Measurements from ENCODE around the gene KHDRBS1.
"Not testable (repeated sequence)": the region's sequence is repeated elsewhere in the genome, so short reads cannot be mapped to it uniquely, and the experiment has no call there.

The KHDRBS1 gene, protein sequence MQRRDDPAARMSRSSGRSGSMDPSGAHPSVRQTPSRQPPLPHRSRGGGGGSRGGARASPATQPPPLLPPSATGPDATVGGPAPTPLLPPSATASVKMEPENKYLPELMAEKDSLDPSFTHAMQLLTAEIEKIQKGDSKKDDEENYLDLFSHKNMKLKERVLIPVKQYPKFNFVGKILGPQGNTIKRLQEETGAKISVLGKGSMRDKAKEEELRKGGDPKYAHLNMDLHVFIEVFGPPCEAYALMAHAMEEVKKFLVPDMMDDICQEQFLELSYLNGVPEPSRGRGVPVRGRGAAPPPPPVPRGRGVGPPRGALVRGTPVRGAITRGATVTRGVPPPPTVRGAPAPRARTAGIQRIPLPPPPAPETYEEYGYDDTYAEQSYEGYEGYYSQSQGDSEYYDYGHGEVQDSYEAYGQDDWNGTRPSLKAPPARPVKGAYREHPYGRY

DNA sequence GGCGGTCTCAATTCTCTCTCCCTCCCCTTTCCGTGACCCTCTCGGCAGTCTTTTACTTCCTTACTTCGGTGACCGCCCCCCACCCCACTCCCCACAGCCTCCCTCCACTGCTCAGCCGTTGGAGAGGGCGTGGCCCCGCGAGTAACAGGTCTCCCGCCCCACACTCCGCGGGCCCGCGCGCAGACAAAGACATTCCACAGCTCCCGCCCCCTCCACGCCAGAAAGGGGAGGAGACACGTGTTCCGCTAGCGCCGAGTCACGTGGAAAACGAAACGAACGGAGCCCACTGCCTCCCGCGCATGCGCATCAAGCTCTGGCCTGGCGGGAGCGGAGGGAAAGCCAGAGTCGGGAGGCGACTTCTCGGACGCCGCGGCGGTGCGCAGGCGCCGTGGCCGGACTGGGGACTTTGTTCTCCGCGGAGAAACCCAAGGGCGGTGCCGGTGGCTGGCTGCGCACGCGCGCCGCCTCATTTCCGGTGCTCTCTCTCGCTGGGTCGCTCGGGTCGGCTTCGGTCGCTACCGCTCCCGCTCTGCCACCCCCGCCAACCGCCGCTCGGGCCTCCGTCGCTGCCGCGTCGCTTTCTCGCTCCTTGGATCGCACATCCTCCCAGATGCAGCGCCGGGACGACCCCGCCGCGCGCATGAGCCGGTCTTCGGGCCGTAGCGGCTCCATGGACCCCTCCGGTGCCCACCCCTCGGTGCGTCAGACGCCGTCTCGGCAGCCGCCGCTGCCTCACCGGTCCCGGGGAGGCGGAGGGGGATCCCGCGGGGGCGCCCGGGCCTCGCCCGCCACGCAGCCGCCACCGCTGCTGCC, at the start of gene KHDRBS1:
KHDRBS1 (plus strand) TSS at position 483 of the 813 bp plus-strand sequence; CDS start at position 611, 128 bp downstream.
- DNase-seq (ENCODE audit: low read depth in 3 of 3) = peak; percentile 95 to 98 (median 96)

DNA sequence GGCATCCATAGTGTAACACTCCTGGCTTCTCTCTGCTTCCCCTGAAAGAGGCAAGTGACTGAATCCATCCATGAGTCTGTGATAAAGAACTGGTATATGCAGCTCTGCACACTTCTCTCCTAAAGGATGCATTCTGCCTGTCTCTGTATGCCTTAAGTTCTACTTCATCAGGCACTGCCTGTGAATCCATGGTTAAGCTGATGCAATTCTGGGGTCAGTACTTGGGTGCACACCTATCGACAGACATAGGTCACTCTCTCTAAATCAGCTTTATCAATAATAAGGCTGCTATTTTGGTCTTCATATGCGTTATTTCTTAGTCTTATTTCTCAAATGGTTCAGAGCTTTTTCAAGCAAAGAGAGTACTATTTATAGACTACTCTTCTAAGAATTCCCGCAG, 42.8 kb upstream of the KHDRBS1 start:
- DNase-seq (ENCODE audit: low read depth in 3 of 3) = no peak

DNA sequence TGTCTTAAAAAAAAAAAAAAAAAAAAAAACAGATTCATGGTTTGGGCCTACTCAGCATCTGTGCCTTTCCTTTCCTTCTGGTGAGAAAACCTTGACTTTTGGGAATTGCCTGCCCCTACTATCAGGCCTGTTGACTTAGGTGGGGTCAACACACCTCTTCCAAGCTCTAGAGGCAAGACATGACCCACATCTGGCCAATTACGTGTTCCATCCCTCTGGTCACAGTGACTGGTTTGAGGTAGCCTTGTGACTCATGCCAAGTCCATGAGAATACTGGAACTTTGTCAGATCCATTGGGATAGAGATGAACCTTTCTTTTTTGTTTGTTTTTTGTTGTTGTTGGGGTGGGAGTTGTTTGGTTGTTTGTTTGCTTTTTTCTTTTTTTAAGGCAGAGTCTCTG, 37.3 kb upstream of the KHDRBS1 start:
- no peak for DNase-seq (ENCODE audit: low read depth in 3 of 3)

DNA sequence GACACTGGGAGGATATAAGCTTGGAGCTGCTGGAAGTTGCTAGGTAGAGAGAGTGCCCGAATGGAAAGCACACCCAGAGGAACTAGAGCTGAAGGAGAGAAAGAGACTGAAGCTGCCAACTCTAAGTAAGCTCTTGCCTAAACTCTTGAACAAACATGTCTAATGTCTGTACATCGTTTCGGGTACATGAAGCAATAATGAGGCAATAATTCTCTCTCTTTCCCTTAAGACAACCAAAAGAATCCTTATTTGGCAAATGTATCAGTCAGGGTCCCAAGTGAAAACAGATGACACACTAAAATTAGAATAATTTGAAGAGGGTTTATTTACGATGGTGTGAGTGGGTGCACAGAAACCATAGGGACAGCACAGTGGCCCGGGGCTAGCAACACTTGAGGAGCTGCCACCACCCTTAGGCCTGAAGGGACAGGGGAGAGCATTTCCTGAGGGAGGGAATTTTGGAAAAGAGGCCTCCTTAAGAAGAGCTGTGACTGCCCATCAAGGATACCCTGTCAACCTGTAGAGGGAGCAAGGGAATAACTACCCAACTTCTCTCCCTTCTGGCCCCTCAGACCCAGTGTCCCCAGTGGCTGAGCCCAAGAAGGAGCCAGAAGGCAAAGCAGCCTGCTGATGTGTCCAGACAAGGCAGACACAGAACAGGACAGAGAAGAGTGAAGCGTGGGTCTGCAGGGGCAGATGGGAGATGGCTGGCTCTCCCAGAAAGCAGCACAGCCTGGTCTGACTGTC, 36.1 kb upstream of the KHDRBS1 start:
- no peak for DNase-seq (ENCODE audit: low read depth in 3 of 3)

DNA sequence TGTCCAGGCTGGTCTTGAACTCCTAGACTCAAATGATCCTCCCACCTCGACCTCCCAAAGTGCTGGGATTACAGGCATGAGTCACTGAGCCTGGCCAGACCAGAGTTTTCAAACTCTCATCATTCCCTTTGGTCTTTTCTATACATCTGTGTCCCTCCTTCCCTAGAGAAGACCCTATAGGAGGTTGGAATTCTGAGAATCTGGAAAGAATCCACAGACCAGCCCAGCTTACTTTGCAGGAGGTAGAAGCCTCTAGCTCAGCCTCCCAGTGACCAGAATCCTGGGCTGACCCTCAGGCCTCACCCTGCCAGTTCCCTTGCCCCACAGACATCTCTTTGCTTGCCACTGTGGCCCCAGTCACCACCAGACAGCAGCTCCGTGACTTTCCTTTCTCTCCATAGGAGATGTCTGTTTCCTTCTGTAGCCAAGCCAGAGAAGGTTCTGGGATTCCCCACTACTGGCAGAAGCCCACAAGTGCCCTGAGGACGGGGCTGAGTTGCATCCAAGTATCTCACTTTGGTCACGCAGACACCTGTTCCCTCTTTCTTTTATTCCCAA, 34.7 kb upstream of the KHDRBS1 start:
- DNase-seq (ENCODE audit: low read depth in 3 of 3) = no peak

DNA sequence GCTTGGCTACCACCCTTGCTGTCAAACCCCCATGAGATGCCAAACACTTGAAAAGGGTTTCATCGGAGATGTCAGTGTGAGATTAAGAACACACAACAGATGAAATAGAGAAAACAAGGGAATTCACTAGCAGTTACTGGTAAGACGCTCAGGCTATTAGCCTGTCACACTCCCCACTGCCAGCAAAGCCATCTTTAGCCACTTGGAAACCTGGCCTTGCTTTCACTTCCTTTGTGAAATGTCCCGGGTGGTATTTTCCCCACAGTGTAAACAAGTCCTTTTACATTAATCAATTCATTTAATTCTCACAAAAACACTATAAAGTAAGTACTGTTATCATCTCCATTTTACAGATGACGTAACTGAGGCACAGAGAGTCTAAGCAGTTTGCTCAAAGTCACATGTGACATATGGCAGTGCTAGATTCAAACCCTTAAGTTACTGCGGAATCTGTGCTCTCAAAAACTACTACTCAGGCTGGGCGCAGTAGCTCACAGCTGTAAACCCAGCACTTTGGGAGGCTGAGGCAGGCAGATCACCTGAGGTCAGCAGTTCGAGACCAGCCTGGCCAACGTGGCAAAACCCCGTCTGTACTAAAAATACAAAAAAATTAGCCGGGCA, 32.7 kb upstream of the KHDRBS1 start:
- DNase-seq (ENCODE audit: low read depth in 3 of 3) = no peak

DNA sequence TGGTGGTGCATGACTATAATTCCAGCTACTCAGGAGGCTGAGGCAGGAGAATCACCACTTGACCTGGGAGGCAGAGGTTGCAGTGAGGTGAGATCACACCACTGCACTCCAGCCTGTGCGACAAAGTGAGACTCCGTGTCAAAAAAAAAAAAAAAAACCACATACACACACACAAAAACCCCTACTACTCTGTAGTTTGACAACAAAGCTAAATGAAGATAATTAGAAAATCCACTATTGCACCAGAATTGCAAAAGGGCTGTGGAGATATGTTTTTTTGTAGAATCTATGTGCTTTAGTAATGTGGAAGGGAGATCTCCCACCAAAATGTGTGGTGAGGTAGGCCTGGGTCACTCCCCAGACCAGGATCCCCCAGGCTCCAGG, 32.2 kb upstream of the KHDRBS1 start:
- DNase-seq (ENCODE audit: low read depth in 3 of 3) = no peak

DNA sequence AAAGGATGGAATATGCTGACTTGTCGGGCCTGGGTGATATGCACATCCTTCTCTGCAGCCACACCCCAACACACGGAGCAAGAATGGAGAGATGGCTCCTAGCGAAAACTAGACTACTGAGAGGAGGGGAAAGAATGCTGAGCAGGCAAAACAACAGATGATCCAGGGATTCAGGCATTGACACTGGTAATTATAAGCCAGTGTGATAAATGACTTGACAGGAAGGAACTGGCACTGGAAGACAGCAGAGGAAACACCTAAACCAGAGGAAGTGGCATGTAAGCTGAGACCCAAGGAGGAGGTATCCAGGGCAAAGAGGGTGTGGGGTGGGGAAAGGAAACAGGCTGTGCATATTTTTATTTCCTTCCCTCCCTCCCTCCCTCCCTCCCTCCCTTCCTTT, 31.7 kb upstream of the KHDRBS1 start:
- no peak for DNase-seq (ENCODE audit: low read depth in 3 of 3)

DNA sequence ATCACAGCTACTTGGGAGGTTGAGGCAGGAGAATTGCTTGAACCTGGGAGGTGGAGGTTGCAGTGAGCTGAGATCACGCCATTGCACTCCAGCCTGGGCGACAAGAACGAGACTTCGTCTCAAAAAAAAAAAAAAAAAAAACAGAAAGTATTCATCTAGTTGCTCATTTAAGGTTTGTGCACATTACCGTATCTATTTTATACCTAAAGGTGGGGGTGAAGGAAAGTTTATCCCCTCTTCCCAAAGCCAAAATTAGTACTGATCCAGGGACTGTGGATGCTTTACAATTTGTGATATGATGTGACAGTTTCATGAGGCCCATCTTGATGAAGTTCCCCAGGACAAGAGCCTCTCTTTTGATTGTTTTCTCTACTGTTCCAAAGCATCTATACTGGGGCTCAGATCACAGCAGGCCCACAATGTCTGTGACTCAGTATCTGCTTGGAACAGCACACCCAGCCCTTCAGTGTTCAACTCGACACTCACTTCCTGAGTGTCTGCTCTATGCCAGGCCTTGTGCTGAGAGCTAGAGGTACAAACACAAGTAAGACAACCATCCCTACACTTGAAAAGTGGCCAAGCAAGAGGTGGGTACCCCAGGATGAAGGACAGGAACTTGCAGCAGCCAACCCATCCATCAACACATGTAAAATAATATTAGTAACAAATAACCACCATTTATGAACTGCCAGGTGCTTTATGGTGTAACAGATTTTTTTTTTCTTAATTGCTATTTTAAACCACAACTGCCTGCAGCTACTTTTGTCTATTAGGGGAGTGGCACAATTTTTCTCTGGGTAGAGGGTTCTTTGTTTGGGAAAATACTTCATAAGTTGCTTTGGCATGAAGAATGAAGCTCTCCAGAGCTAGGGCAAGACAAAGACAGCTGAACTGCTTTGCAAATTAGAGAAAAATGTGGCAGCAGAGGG, 29.0 kb upstream of the KHDRBS1 start:
- DNase-seq (ENCODE audit: low read depth in 3 of 3) = peak in 1 of 3 experiments; percentile 22

DNA sequence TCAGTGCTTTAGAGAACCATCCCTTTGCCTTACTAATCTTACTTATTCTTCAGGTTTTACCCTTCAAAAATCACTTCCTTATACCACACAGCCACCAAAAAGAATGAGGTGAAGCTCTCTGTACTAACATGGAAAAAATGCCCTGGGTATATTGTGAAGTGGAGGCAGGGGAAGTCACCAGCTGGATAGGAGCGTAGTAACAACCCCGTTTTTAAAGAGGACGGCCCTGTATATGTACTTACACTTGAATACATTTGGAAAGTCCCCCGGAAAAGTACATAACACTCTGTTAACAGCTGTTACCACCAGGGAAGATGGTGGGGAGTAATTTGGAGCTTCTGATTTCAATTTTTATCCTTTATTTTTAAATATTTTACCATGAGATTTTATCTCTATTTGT, 28.2 kb upstream of the KHDRBS1 start:
- DNase-seq (ENCODE audit: low read depth in 3 of 3) = no peak

DNA sequence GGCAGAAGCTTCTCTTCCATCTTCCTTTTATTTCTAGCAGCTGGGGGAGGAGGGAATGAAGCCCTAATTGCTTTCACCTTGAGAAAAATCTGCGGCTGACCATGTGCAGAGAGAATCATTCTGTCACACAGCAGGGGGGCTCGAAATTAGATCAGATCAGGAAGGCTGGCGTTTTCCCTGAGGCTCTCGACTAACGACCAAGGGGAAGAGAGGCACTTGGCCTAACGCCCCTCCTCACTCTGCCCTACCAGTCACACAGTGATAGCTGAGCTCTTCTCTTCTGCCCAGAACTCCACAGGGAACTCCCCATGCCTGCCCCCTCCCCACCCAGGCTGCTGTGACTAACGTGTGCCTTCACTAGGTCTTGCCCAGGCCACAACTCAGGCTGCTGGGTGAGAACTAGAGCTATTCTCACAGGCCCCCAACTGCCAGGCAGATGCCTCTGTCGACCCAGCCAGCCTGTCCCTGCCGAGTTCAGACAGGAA, 26.5 kb upstream of the KHDRBS1 start:
- DNase-seq (ENCODE audit: low read depth in 3 of 3) = no peak

DNA sequence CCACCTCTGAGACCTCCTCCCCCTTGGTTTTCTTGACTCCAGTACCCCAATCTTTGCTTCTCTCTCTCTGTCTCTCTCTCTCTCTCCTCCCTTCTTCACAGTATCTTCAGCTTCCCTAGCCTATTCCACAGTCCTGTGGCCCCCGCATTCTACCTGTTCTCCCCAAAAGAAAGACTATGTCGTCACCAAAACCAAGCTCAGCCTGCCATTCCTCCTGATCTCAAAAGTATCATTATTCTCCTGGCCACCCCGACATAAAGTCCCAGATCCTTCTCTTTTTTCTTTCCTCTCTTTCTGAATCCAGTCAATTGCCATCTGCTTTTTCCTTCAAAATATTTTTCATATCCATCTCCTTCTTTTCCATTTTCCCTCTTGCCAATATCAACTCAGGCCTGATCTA, 23.7 kb upstream of the KHDRBS1 start:
- no peak for DNase-seq (ENCODE audit: low read depth in 3 of 3)

DNA sequence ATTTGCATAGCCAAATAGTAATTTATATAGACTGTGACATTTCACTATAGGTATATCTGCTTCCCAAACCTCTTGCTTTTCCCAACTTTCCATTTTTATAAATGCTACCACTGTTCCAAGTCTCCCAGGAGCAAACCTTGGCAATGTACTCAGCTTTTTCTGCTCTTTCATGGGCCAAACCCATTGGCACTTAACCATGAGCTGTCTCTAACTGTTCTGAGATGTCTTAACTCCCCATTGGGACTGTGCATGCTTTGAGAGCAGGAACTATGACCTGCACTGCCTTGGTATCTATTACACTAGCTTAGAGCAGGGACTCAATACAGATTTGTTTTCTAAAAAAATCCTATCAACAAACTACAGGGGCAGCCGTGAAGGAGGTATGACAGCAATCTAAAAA, 22.5 kb upstream of the KHDRBS1 start:
- no peak for DNase-seq (ENCODE audit: low read depth in 3 of 3)

DNA sequence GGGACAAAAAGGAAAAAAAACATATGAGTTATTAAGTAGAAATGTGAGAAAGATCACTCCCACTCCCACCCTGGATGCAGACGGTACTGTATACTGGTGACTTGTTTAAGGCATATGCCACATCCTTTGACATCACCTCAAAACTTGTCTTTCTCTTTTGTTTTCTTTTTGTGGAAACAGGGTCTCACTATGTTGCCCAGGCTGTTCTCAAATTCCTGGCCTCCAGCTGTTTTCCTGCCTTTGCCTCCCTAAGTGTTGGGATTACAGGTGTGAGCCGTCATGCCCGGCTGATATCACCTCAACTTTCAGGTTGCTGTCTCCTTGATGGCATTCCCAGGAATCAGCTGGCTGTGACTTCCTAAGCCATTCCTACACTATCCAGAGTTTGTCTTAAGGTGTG, 18.4 kb upstream of the KHDRBS1 start:
- DNase-seq (ENCODE audit: low read depth in 3 of 3) = no peak

DNA sequence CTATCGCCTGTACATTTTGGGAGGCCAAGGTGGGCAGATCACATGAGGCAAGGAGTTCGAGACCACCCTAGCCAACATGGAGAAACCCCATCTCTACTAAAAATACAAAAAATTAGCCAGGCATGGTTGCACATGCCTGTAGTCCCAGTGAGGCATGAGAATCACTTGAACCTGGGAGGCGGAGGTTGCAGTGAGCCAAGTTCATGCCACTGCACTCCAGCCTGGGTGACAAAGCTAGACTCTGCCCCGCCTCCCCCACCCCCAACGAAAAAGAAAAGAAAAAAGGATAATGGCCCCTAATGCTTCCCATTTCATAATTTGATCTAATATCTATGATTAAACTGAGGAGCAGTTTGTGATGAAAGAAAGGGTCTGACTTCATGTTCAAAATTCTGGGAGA, 17.5 kb upstream of the KHDRBS1 start:
- not testable (repeated sequence) for DNase-seq (ENCODE audit: low read depth in 3 of 3)

DNA sequence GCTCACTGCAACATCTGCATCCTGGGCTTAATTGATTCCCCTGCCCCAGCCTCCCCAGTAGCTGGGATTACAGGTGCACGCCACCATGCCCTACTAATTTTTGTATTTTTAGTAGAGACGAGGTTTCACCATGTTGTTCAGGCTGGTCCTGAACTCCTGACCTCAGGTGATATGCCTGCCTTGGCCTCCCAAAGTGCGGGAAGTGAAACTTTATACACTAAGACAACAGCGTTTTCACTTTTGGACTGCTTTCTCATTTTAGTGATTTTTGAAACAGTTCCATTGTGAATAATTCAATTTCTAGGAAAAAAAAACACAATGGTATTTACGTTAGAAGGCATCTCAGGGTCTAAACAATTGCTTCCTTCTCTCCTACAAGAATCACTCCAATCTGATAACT, 11.8 kb upstream of the KHDRBS1 start:
- DNase-seq (ENCODE audit: low read depth in 3 of 3) = no peak

DNA sequence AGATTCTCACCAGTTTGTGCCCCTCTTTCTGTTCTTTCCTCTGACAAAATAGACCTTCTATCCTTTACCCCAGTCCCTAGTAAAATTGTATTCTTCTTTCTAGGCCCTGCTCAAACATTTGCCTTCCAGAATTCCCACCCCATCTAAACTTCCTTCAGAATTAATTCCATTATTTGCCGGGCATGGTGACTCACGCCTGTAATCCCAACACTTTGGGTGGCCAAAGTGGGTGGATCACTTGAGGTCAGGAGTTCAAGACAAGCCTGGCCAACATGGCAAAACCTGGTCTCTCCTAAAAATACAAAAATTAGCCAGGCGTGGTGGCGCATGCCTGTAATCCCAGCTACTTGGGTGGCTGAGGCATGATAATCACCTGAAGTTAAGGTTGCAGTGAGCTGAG, 11.4 kb upstream of the KHDRBS1 start:
- DNase-seq (ENCODE audit: low read depth in 3 of 3) = not testable (repeated sequence)

DNA sequence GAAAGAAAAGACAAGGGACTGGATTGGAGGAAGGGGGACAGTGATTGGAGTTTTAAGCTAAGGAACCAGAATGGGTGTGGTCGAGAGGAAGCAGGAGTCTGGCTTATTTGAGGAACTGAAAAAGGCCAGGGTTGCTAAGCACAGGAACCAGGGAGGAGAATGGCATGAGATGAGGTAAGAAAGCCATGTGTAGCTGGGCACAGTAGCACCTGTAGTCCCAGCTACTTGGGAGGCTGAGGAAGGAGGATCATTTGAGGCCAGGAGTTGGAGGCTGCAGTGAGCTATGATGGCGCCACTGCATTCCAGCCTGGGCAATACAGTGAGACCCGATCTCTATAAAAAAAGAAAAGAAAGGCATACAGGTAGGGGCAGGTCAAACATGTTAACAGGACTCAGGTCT, 8.1 kb upstream of the KHDRBS1 start:
- DNase-seq (ENCODE audit: low read depth in 3 of 3) = no peak

DNA sequence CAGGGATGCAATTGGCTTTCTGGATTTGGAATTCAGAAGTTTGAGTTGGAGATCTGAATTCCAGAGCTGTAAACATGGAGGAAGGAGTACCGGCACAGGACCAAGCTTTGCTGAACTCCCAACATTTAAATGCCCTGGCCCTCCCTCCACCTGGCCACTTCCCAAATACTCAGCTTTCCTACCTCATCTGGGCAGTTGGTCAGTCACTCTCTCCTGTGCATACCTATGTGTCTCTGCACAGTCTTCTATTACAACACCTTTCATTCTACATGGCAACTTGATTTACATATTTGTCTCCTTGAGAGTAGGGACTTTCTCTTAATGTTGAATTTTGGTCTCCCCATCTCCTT, 6.1 kb upstream of the KHDRBS1 start:
- no peak for DNase-seq (ENCODE audit: low read depth in 3 of 3)

DNA sequence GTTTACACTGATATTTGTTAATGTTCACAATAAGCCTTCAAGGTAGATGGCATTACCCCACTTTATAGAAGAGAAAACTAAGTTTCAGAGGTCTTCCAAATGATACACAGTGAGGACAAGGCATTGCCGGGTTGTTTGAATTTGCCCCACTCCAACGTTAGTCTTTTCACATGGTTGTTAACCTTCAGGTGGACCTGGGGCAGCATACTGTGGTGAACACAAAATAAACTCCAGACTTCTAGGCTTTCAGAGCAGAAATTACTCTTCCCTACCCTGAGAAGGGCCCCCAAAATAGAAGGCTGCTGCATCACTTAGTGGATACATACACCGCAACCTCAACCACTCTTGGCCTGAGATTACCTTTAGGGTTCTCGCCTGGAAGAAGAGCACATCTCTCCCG, 3.4 kb upstream of the KHDRBS1 start:
- DNase-seq (ENCODE audit: low read depth in 3 of 3) = no peak
